ENCODE measurements around the gene SUSD2. TPM values are rescaled to one million over a fixed set of nuclear protein-coding genes. Genes with fewer than 3 reads are reported as not detected.
"Not testable (repeated sequence)": the region's sequence is repeated elsewhere in the genome, so short reads cannot be mapped to it uniquely, and the experiment has no call there.

SUSD2 gene
- total RNA-seq, 2 donors from 2014 or later: 0.55 to 0.60 TPM

DNA sequence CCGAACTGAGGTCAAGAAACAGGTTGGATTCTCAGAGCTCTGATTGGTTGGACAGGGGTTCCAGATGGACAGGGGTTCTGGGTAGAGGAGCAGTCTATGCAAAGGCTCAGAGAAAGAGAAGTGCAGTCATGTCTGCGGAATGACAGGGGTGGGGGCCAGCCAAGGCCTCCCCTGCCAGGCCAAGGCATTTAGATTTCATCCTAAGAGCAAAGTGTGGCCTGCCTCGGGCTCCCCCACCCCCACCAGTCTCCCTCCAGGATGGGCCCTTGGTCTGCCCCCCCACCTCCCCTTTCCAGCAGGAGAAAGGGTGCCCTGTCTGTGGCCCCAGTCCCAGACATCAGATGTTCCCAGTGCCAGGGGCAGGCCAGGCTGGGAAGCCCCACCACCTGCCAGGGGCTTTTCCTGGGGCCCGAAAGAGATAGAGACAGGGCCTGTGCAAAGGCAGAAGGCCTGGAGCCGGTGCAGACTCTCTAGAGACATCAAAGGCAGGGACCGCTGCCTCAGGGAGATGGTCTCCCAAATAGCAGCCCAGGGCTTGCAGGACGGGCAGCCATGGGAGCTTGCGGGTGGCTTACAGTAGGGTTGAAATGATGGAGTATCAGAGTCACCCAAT is 9.4 kb downstream of the SUSD2 start:
- no peak overlapping the region for H3K4me3 Mint-ChIP-seq
- no peaks in the 10 kb centered on the region for H3K9me3 Mint-ChIP-seq
- no peaks in the 10 kb centered on the region for H3K27me3 Mint-ChIP-seq (ENCODE audit: low read depth)
- ATAC-seq (replicated peaks in 1 of 2) (no peak), DNase-seq (no peak)
- no peaks in the 10 kb centered on the region for H3K36me3 Mint-ChIP-seq (ENCODE audit: insufficient read depth in 2 of 2)
- no peak overlapping the region for H3K27ac Mint-ChIP-seq
- no peaks in the 10 kb centered on the region for H3K4me1 Mint-ChIP-seq (ENCODE audit: low read depth)

DNA sequence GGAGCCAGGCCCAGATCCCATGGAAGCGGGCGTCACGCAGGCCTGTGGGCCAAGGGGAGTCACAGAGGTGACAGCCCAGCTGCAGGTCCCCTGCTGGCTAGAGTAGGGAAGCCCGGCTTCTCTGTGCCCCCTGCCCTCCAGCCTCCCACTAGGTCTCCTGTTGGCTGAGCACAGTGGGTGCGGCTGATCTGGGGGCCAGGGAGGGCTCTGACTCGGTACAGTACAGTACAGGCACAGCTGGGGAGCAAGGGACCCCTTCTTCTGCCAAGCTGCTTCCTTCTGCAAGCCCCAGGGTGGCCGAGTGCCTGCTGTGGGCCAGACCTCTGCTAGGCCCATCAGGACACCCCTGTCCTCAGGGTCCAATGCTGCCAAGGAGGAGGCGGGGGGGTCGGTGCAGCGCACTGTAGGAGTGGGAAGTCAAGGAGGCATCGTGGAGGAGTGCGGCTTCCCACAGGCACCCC is 10.1 kb downstream of the SUSD2 start:
- ATAC-seq (replicated peaks in 1 of 2) (no peak), DNase-seq (no peak)
- no peaks in the 10 kb centered on the region for H3K36me3 Mint-ChIP-seq (ENCODE audit: insufficient read depth in 2 of 2)
- H3K4me3 Mint-ChIP-seq: no peak overlapping the region
- H3K9me3 Mint-ChIP-seq: no peaks in the 10 kb centered on the region
- H3K27ac Mint-ChIP-seq: no peak overlapping the region
- H3K27me3 Mint-ChIP-seq (ENCODE audit: low read depth): no peaks in the 10 kb centered on the region
- H3K4me1 Mint-ChIP-seq (ENCODE audit: low read depth): no peaks in the 10 kb centered on the region

DNA sequence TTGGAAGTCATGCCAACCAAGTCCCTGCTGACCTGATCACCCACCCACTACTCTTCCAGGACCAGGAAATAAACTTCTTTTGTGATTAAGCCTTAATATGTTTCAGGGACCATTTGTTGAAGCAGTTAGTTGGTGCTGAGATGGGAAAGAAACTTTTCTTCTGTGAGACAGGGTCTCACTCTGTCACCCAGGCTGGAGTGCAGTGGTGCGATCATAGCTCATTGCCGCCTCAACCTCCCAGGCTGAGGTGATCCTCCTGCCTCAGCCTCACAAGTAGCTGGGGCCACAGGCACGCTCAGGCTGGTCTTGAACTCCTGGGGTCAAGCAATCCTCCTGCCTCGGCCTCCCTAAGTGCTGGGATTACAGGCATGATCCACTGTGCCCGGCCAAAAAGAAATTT is 10.6 kb downstream of the SUSD2 start:
- H3K9me3 Mint-ChIP-seq: no peaks in the 10 kb centered on the region
- H3K4me1 Mint-ChIP-seq (ENCODE audit: low read depth): no peaks in the 10 kb centered on the region
- ATAC-seq (replicated peaks in 1 of 2) (no peak), DNase-seq (no peak)
- H3K4me3 Mint-ChIP-seq: no peak overlapping the region
- no peaks in the 10 kb centered on the region for H3K27me3 Mint-ChIP-seq (ENCODE audit: low read depth)
- H3K27ac Mint-ChIP-seq: no peak overlapping the region
- H3K36me3 Mint-ChIP-seq (ENCODE audit: insufficient read depth in 2 of 2): no peaks in the 10 kb centered on the region

DNA sequence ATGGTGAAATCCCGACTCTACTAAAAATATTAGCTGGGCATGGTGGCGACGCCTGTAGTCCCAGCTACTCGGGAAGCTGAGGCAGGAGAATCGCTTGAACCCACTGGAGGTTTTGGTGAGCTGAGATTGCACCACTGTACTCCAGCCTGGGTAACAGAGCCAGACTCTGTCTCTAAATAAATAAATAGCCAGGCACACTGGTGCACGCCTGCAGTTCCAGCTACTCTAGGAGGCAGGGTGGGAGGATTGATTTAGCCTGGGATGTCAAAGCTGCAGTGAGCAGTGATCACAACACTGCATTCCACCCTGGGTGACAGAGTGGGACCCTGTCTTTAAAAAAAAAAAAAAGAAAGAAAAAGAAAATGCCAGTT is 17.4 kb downstream of the SUSD2 start:
- no peaks in the 10 kb centered on the region for H3K27me3 Mint-ChIP-seq (ENCODE audit: low read depth)
- DNase-seq (no peak), ATAC-seq (replicated peaks in 1 of 2) (no peak)
- H3K36me3 Mint-ChIP-seq (ENCODE audit: insufficient read depth in 2 of 2): no peaks in the 10 kb centered on the region
- no peak overlapping the region for H3K27ac Mint-ChIP-seq
- H3K9me3 Mint-ChIP-seq: no peaks in the 10 kb centered on the region
- H3K4me3 Mint-ChIP-seq: no peak overlapping the region
- H3K4me1 Mint-ChIP-seq (ENCODE audit: low read depth): peaks cover 13% of the 10 kb centered on the region

DNA sequence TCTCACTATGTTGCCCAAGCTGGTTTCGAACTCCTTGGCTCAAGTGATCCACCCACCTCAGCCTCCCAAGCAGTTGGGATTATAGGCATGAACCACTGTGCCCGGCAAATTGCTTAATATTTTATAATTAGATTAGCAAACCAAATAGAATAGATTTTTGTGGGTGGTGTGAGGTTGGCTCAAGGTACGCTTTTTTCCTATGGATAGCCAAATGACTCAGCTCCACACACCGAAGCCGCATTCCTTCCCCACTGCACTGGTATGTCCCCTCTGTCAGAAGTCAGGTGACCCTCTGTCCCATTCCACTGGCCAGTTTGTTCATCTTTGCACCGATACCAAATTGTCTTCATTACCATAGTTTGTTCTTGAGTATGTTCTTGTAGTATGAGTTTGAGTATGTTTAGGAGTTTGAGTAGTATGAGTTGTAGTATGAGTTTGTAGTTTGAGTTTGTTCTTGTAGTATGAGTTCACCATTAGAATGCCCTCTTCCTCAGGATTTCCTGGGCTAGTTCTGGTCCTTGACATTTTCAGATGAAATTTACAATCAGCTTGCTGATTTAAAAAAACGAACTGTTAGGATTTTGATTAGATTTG is 19.4 kb downstream of the SUSD2 start:
- H3K9me3 Mint-ChIP-seq: peaks cover 0 to 1% of the 10 kb centered on the region in 2 donors
- H3K4me3 Mint-ChIP-seq: no peak overlapping the region
- no peak for DNase-seq
- peaks cover 13% of the 10 kb centered on the region for H3K4me1 Mint-ChIP-seq (ENCODE audit: low read depth)
- no peaks in the 10 kb centered on the region for H3K36me3 Mint-ChIP-seq (ENCODE audit: insufficient read depth in 2 of 2)
- H3K27ac Mint-ChIP-seq: no peak overlapping the region
- ATAC-seq (replicated peaks in 1 of 2): peak in 1 of 2 donors; percentile 61
- H3K27me3 Mint-ChIP-seq (ENCODE audit: low read depth): no peaks in the 10 kb centered on the region

DNA sequence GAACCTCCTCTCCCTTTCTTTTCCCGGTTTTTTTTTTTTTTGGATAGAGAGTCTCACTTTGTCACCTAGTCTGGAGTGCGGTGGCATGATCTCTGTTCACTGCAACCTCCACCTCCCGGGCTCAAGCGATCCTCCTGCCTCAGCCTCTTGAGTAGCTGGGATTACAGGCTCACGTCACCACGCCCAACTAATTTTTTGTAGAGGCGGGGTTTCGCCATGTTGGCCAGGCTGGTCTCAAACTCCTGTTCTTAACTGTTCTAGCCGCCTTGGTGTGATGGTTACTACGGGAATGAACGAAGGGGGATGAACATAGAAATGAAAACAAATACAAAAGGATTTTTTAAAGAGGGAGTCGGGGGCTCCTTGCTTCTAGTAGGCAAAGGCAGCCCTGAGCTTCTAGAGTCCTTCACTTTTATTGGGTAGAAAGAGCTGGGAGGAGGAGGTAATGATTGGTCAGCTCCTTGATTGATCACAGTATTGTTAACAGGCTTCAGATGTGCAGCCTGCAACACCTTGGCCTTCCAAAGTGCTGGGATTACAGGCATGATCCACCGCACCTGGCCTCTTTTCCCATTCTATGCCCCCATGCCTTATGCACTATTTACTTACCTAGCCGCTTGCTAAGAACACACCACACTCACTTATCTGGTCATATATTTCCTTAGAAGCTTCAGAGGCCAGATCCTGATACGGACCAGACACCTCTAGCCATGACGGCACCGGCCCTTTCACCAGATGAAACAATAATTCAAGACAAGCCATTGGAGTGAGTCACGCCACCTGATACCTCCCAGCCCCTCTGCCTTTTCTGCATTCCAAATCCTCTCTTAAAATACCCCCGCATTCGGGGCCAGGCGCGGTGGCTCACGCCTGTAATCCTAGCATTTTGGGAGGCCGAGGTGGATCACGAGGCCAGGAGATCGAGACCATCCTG is 20.7 kb downstream of the SUSD2 start:
- H3K9me3 Mint-ChIP-seq: peaks cover 0 to 1% of the 10 kb centered on the region in 2 donors
- ATAC-seq (replicated peaks in 1 of 2): no peak
- H3K27ac Mint-ChIP-seq: no peak overlapping the region
- H3K36me3 Mint-ChIP-seq (ENCODE audit: insufficient read depth in 2 of 2): no peaks in the 10 kb centered on the region
- no peaks in the 10 kb centered on the region for H3K27me3 Mint-ChIP-seq (ENCODE audit: low read depth)
- DNase-seq: no peak
- peaks cover 13% of the 10 kb centered on the region for H3K4me1 Mint-ChIP-seq (ENCODE audit: low read depth)
- H3K4me3 Mint-ChIP-seq: no peak overlapping the region

DNA sequence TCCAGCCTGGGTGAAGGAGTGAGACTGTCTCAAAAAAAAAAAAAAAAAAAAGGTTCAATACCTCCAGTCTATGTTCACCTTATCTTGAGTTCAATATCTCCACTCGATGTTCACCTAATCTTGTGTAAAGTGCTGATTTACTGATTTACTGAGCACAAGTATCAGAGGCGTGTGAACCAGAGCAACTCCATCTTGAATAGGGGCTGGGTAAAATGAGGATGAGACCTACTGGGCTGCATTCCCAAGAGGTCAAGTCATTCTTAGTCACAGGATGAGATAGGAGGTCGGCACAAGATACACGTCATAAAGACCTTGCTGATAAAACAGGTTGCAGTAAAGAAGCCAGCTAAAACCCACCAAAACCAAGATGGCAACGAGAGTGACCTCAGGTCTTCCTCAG is 22.6 kb downstream of the SUSD2 start:
- not testable (repeated sequence) for H3K27me3 Mint-ChIP-seq (ENCODE audit: low read depth); H3K27ac Mint-ChIP-seq; DNase-seq; H3K9me3 Mint-ChIP-seq; H3K36me3 Mint-ChIP-seq (ENCODE audit: insufficient read depth in 2 of 2); ATAC-seq (replicated peaks in 1 of 2); H3K4me3 Mint-ChIP-seq
- peaks cover 15% of the 10 kb centered on the region for H3K4me1 Mint-ChIP-seq (ENCODE audit: low read depth)

DNA sequence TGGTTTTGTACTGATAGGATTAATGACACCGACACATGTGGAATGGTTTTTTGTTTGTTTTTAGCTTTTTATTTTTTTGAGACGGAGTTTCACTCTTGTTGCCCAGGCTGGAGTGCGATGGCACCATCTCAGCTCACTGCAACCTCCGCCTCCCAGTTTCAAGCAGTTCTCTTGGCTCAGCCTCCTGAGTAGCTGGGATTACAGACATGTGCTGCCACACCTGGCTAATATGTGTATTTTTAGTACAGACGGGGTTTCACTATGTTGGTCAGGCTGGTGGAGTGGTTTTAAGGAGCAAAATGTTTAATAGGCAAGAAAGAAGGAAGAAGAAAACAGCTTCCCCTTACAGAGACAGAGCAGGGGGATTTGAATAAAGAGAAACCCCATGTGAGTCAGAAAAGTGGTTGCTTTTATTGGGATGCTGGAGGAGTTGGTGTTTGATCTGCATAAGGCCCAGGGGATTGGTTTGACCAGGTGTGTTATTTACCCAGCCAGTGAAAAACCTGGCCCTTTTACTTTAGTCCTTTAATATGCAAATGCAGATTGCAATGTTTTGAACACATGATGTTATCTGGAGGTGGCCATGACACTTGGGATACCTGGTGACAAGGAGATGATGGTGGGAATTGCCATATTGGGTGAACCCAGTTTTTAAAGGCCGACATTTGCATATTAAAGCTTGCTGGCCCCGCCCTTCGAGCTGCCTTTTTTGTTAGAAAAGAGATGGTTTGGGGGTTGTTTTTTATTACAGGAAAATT is 24.3 kb downstream of the SUSD2 start:
- Mint-ChIP-seq H3K27ac (no peak overlapping the region), H3K9me3 (peaks cover 0 to 1% of the 10 kb centered on the region in 2 donors), H3K27me3 (ENCODE audit: low read depth) (no peaks in the 10 kb centered on the region), H3K4me1 (ENCODE audit: low read depth) (peaks cover 11% of the 10 kb centered on the region), H3K36me3 (ENCODE audit: insufficient read depth in 2 of 2) (no peaks in the 10 kb centered on the region), H3K4me3 (no peak overlapping the region)
- ATAC-seq (replicated peaks in 1 of 2) (no peak), DNase-seq (no peak)

DNA sequence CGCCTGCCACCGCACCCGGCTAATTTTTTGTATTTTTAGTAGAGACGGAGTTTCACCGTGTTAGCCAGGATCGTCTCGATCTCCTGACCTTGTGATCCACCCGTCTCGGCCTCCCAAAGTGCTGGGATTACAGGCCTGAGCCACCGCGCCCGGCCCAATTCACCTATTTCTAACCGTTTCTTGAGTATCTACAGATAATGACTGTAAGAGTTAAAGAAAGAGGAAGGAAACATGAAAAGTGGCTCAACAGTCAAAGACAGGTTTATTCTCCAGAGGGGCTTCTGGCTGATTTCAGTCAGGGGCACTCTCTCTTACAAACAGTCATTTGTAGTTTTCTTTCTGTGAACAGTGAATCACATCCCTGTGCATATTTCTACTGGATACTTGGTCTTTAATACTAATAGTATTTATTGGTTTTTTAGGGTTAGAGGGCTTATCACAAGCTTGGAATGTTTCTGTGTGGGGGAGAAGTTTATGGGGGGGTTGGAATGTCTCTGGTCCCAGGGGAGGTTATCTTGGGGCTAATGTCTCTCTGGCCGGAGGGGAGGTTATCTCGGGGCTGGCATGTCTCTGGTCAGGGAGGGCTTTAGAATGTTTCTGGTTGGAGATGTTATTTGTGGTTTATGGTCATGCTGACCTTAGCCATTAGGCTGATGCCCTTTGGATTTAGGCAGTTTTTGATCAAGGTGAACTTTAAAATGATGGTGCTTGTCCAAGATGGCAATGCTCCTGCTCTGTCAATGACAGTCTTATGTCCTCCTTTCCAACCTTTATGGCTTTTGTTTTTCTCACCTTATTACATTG is 25.4 kb downstream of the SUSD2 start:
- H3K4me3 Mint-ChIP-seq; H3K27me3 Mint-ChIP-seq (ENCODE audit: low read depth); DNase-seq; H3K9me3 Mint-ChIP-seq; ATAC-seq (replicated peaks in 1 of 2); H3K36me3 Mint-ChIP-seq (ENCODE audit: insufficient read depth in 2 of 2): not testable (repeated sequence)
- Mint-ChIP-seq H3K27ac (peak overlapping the region; percentile 19), H3K4me1 (ENCODE audit: low read depth) (peaks cover 11% of the 10 kb centered on the region)

DNA sequence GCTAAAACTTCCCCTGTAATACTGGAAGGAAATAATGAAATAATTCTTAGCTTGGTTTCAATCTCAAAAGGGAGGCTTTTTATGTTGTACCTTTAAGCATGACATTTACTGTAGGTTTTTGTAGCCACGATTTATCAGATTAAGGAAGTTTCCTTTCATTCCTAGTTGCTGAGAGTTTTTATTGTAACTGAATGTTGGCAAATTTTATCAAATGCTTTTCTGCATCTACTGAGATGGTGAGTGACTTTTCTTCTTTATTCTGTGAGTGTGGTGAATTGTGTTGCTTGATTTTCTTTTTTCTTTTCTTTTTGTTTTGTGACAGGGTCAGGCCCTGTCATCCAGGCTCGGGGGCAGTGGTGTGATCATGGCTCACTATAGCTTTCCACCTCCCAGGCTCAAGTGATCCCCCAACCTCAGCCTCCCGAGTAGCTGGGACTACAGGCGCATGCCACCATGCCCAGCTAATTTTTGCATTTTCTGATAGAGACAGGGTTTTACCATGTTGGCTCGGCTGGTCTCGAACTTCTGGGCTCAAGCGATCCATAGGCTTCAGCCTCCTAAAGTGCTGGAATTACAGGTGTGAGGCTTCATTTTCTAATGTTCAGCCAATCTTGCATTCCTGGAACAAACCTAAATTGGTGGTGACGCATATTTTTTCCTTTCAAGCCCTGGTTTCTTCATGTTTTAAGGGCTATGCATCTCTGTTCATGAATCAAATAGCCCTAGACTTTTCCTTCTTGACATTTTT is 26.2 kb downstream of the SUSD2 start:
- Mint-ChIP-seq H3K9me3 (peaks cover 0 to 1% of the 10 kb centered on the region in 2 donors), H3K27me3 (ENCODE audit: low read depth) (no peaks in the 10 kb centered on the region), H3K4me3 (peak overlapping the region in 1 of 2 donors; percentile 53), H3K4me1 (ENCODE audit: low read depth) (peaks cover 11% of the 10 kb centered on the region), H3K27ac (peak overlapping the region; percentile 1), H3K36me3 (ENCODE audit: insufficient read depth in 2 of 2) (no peaks in the 10 kb centered on the region)
- ATAC-seq (replicated peaks in 1 of 2): no peak
- no peak for DNase-seq

DNA sequence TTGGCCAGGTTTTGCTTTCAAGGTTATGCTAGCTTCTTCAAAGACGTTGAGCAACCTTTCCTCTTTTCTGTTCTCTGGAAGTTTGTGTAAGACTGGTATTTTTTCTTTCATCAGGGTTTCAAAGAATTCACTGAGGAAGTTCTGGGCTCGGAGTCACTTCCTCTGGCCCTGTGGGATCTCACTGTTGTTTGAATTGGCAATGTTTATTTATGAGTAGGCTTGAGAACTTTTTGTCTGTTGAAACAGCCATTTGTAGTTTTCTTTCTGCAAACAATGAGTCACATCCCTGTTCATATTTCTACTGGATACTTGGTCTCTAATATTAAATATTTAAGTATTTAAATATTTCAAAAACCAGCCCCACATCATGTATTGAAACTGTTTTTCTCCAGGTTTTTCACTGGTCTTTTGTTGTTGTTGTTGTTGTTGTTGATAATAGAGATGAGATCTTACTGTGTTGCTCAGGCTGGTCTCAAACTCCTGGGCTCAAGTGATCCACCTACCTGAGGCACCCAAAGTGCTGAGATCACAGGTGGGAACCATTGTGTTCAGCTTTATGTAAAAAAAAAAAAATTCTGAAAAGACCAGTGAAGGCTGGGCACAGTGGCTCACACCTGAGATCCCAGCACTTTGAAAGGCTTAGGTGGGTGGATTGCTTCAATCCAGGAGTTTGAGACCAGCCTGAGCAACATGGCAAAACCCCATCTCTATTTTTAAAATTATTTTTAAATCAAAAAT is 26.9 kb downstream of the SUSD2 start:
- peak in 1 of 2 donors; percentile 32 for ATAC-seq (replicated peaks in 1 of 2)
- Mint-ChIP-seq H3K27ac (peak overlapping the region; percentile 22), H3K4me3 (peak overlapping the region in 1 of 2 donors; percentile 53), H3K27me3 (ENCODE audit: low read depth) (no peaks in the 10 kb centered on the region), H3K4me1 (ENCODE audit: low read depth) (peaks cover 11% of the 10 kb centered on the region), H3K36me3 (ENCODE audit: insufficient read depth in 2 of 2) (no peaks in the 10 kb centered on the region), H3K9me3 (peaks cover 0 to 1% of the 10 kb centered on the region in 2 donors)
- DNase-seq: no peak

Measured in activated T-cell treated with anti-CD3 and anti-CD28 coated beads, Interleukin-2, amount 50 U/mL, for 72 hours (primary cell).